Measurements from ENCODE around the gene CARD11. TPM values are rescaled to one million over a fixed set of nuclear protein-coding genes. Genes with fewer than 3 reads are reported as not detected.

Gene CARD11
- total and polyA plus RNA-seq, 2 experiments from 2014 or later = 17.7 to 29.0 TPM

DNA sequence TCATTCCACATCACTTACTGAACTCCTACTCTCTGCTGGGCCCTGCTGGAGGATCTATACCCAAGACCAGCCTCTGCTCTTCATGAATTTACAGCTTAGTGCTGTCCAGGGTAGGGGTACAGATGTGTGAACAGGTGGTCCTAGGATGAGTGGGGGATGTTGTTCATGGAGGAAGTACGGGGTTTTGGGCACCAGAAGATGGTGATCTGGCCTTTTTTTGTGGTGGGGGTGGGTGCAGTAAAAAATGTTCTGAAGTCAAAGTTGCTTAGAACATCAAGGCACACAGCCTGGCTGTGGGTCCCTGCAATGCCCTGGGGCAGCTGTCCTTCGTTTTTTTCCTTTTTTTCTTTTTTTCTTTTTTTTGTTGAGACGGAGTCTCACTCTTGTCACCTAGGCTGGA, 165.4 kb downstream of the CARD11 start:
- peaks cover 39% of the 10 kb centered on the region for H3K4me1 Mint-ChIP-seq
- H2AFZ ChIP-seq = no peak overlapping the region

More for the DNA sequence above, 165.4 kb downstream of the CARD11 start:
- Histone ChIP-seq H3K79me2 (replicated peaks; ENCODE audit: insufficient read depth) (no peaks in the 10 kb centered on the region), H3K4me3 (no peak overlapping the region), H3F3A (replicated peaks; ENCODE audit: low read depth) (peaks cover 16% of the 10 kb centered on the region), H3K9me2 (ENCODE audit: insufficient read depth) (no peaks in the 10 kb centered on the region), H3K27ac (ENCODE audit: low read depth) (no peak overlapping the region), H3K36me3 (ENCODE audit: insufficient read depth) (no peaks in the 10 kb centered on the region), H3K4me2 (no peak overlapping the region), H3K4me1 (ENCODE audit: insufficient read depth) (peaks cover 20% of the 10 kb centered on the region), H3K27me3 (ENCODE audit: insufficient read depth) (no peaks in the 10 kb centered on the region), H4K20me1 (replicated peaks; ENCODE audit: insufficient read depth) (no peaks in the 10 kb centered on the region)
- DNase-seq (ENCODE audit: low spot score) (no peak), ATAC-seq (no peak)
- TF ChIP-seq CTCF (conservative IDR thresholded peaks at IDR 0.05; ENCODE audit: low read depth in 2 of 2) (no peak), ETS1 (IDR thresholded peaks at IDR 0.05) (no peak), JUNB (IDR thresholded peaks at IDR 0.05; ENCODE audit: unreplicated experiment) (no peak), EZH2 (IDR thresholded peaks at IDR 0.05; ENCODE audit: low read depth, unreplicated experiment) (no peak), STAT1 (IDR thresholded peaks at IDR 0.05; ENCODE audit: unreplicated experiment) (no peak), EZH2phosphoT487 (IDR thresholded peaks at IDR 0.05; ENCODE audit: unreplicated experiment) (no peak), ZNF331 (CRISPR knock-in tag; IDR thresholded peaks at IDR 0.05; ENCODE audit: low read depth) (no peak), REST (IDR thresholded peaks at IDR 0.05; ENCODE audit: unreplicated experiment) (no peak), POLR2AphosphoS5 (IDR thresholded peaks at IDR 0.05; ENCODE audit: low read depth) (no peak)
- TF ChIP-seq, protein P1, sequence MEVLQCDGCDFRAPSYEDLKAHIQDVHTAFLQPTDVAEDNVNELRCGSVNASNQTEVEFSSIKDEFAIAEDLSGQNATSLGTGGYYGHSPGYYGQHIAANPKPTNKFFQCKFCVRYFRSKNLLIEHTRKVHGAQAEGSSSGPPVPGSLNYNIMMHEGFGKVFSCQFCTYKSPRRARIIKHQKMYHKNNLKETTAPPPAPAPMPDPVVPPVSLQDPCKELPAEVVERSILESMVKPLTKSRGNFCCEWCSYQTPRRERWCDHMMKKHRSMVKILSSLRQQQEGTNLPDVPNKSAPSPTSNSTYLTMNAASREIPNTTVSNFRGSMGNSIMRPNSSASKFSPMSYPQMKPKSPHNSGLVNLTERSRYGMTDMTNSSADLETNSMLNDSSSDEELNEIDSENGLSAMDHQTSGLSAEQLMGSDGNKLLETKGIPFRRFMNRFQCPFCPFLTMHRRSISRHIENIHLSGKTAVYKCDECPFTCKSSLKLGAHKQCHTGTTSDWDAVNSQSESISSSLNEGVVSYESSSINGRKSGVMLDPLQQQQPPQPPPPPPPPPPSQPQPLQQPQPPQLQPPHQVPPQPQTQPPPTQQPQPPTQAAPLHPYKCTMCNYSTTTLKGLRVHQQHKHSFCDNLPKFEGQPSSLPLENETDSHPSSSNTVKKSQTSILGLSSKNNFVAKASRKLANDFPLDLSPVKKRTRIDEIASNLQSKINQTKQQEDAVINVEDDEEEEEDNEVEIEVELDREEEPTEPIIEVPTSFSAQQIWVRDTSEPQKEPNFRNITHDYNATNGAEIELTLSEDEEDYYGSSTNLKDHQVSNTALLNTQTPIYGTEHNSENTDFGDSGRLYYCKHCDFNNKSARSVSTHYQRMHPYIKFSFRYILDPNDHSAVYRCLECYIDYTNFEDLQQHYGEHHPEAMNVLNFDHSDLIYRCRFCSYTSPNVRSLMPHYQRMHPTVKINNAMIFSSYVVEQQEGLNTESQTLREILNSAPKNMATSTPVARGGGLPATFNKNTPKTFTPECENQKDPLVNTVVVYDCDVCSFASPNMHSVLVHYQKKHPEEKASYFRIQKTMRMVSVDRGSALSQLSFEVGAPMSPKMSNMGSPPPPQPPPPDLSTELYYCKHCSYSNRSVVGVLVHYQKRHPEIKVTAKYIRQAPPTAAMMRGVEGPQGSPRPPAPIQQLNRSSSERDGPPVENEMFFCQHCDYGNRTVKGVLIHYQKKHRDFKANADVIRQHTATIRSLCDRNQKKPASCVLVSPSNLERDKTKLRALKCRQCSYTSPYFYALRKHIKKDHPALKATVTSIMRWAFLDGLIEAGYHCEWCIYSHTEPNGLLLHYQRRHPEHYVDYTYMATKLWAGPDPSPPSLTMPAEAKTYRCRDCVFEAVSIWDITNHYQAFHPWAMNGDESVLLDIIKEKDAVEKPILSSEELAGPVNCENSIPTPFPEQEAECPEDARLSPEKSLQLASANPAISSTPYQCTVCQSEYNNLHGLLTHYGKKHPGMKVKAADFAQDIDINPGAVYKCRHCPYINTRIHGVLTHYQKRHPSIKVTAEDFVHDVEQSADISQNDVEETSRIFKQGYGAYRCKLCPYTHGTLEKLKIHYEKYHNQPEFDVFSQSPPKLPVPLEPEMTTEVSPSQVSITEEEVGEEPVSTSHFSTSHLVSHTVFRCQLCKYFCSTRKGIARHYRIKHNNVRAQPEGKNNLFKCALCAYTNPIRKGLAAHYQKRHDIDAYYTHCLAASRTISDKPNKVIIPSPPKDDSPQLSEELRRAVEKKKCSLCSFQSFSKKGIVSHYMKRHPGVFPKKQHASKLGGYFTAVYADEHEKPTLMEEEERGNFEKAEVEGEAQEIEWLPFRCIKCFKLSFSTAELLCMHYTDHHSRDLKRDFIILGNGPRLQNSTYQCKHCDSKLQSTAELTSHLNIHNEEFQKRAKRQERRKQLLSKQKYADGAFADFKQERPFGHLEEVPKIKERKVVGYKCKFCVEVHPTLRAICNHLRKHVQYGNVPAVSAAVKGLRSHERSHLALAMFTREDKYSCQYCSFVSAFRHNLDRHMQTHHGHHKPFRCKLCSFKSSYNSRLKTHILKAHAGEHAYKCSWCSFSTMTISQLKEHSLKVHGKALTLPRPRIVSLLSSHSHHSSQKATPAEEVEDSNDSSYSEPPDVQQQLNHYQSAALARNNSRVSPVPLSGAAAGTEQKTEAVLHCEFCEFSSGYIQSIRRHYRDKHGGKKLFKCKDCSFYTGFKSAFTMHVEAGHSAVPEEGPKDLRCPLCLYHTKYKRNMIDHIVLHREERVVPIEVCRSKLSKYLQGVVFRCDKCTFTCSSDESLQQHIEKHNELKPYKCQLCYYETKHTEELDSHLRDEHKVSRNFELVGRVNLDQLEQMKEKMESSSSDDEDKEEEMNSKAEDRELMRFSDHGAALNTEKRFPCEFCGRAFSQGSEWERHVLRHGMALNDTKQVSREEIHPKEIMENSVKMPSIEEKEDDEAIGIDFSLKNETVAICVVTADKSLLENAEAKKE (CRISPR knock-in tag; IDR thresholded peaks at IDR 0.05) = no peak
- Mint-ChIP-seq H3K27ac (no peak overlapping the region), H3K4me3 (no peak overlapping the region), H3K36me3 (ENCODE audit: low read depth) (no peaks in the 10 kb centered on the region), H3K9me3 (no peaks in the 10 kb centered on the region), H3K27me3 (ENCODE audit: insufficient read depth, low read depth, poor library complexity) (peaks cover 17% of the 10 kb centered on the region)
